Astrocyte (in vitro differentiated cells and primary cell): Measurements from ENCODE around the gene URI1. TPM values are rescaled to one million over a fixed set of nuclear protein-coding genes. Genes with fewer than 3 reads are reported as not detected.

ENCODE experiments used
- DNase-seq: peaks from one replicate; pipeline ENCODE4 v3.0.0-alpha.2; 2010; ENCODE audit warnings: low read depth
- FAIRE-seq: peaks from 2 replicates; lab custom pipeline; 2011; peaks lifted over from hg19 to GRCh38; lab: Jason Lieb, UNC
- H2AFZ ChIP-seq: 2 replicates; pipeline ENCODE4 v1.6.0; 2012; ENCODE audit warnings: low read depth, low read length, inconsistent platforms
- H3K27ac ChIP-seq: 2 replicates; pipeline ENCODE4 v1.5.1; 2011; ENCODE audit warnings: low read depth, low read length, inconsistent platforms
- H3K27me3 ChIP-seq: 2 replicates; pipeline ENCODE4 v1.6.0; 2011; ENCODE audit warnings: low read length, inconsistent platforms; ENCODE audit not compliant: insufficient read depth
- H3K36me3 ChIP-seq: 2 replicates; pipeline ENCODE4 v1.5.1; 2011; ENCODE audit warnings: low read length, inconsistent platforms; ENCODE audit not compliant: insufficient read depth
- H3K4me1 ChIP-seq: 2 replicates; pipeline ENCODE4 v1.5.1; 2011; ENCODE audit warnings: low read length, inconsistent platforms; ENCODE audit not compliant: insufficient read depth
- H3K4me2 ChIP-seq: 2 replicates; pipeline ENCODE4 v1.6.0; 2012; ENCODE audit warnings: low read length, inconsistent platforms
- H3K4me3 ChIP-seq: 2 replicates; pipeline ENCODE4 v1.5.1; 2011; ENCODE audit warnings: low read depth, mild to moderate bottlenecking, low read length, inconsistent platforms; ENCODE audit not compliant: insufficient read depth
- H3K79me2 ChIP-seq: 2 replicates; pipeline ENCODE4 v1.6.0; 2012; ENCODE audit warnings: mild to moderate bottlenecking, low read length, inconsistent platforms; ENCODE audit not compliant: insufficient read depth
- H3K9ac ChIP-seq: 2 replicates; pipeline ENCODE4 v1.6.0; 2012; ENCODE audit warnings: mild to moderate bottlenecking, low read length, inconsistent platforms
- H3K9me3 ChIP-seq: 2 replicates; pipeline ENCODE4 v1.5.1; 2012; ENCODE audit warnings: low read depth, mild to moderate bottlenecking, low read length, inconsistent platforms; ENCODE audit not compliant: insufficient read depth
- H4K20me1 ChIP-seq: 2 replicates; pipeline ENCODE4 v1.6.0; 2012; ENCODE audit warnings: low read length, inconsistent platforms; ENCODE audit not compliant: insufficient read depth
- H3K27ac Mint-ChIP-seq: one replicate; pipeline ENCODE4 v1.8.0; 2021; ENCODE audit warnings: mild to moderate bottlenecking, mixed read lengths; ENCODE audit not compliant: unreplicated experiment
- H3K27me3 Mint-ChIP-seq: one replicate; pipeline ENCODE4 v1.8.0; 2021; ENCODE audit warnings: low read depth, mixed read lengths; ENCODE audit not compliant: unreplicated experiment
- H3K36me3 Mint-ChIP-seq: one replicate; pipeline ENCODE4 v1.8.0; 2021; ENCODE audit warnings: low read depth, mixed read lengths; ENCODE audit not compliant: unreplicated experiment
- H3K4me1 Mint-ChIP-seq: one replicate; pipeline ENCODE4 v1.8.0; 2021; ENCODE audit warnings: low read depth, mixed read lengths; ENCODE audit not compliant: unreplicated experiment
- H3K4me3 Mint-ChIP-seq: one replicate; pipeline ENCODE4 v1.8.0; 2021; ENCODE audit warnings: mild to moderate bottlenecking, moderate library complexity, mixed read lengths; ENCODE audit not compliant: unreplicated experiment
- H3K9me3 Mint-ChIP-seq: one replicate; pipeline ENCODE4 v1.8.0; 2021; ENCODE audit warnings: mild to moderate bottlenecking, mixed read lengths; ENCODE audit not compliant: unreplicated experiment
- EZH2 ChIP-seq: IDR thresholded peaks from 2 replicates; pipeline ENCODE4 v1.6.1; 2012; ENCODE audit warnings: mild to moderate bottlenecking, low read length, inconsistent platforms; ENCODE audit not compliant: insufficient read depth
- total RNA-seq: library from RNA; stranded (reverse); gene quantifications from 2 replicates; pipeline ENCODE4 v1.2.1, GENCODE V29; 2021
- TF ChIP-seq, protein P1 (sequence below): IDR thresholded peaks from 2 replicates; pipeline ENCODE4 v1.5.1; 2011; ENCODE audit warnings: low read depth, mild to moderate bottlenecking, inconsistent platforms, low read length, moderate library complexity; ENCODE audit not compliant: insufficient read depth

URI1 gene
- total RNA-seq, 1 donor from 2014 or later: 61.4 TPM

DNA sequence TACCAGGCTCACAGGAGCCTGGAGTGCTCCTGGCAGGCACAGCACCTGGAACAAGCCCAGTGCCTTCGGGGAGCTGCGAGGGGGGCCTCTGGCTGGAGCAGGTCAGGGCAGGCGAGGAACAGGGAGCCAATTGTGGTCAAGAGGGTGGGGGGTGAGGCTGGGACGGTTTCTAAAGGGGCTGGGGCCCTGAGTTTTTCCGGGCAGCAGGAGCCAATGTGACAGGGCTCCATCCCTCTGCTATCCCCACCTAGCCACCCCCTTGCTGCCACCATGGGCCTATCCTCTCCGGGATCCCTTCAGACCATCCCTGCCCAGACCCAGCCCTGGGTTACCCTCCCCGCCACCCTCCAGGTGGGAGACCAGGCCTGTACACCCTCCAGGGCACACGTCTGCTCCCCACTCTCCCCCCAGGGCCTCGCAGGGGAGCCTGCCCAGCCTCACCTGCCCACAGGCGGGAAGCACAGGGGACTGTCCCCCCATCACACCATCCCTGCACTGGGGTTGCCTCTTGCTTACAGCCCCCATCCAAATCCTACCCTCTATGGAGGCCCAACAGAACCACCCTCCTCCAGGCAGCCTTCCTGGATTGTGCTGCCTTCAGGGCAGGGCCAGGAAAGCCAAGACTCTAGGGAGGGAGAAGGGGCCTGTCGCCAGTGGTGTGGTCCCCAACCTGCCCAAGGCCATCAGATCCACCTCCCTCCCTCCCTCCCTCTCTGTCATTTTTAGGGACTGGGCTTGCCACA is 121.0 kb downstream of the URI1 start:
- Histone ChIP-seq H2AFZ (no peak overlapping the region), H3K27ac (no peak overlapping the region), H3K27me3 (no peaks in the 10 kb centered on the region), H3K4me3 (no peak overlapping the region), H3K79me2 (no peaks in the 10 kb centered on the region), H3K36me3 (no peaks in the 10 kb centered on the region), H3K9me3 (no peaks in the 10 kb centered on the region), H3K9ac (no peak overlapping the region), H3K4me1 (no peaks in the 10 kb centered on the region), H4K20me1 (no peaks in the 10 kb centered on the region), H3K4me2 (no peak overlapping the region)
- Mint-ChIP-seq H3K36me3 (no peaks in the 10 kb centered on the region), H3K27ac (no peak overlapping the region), H3K4me1 (no peaks in the 10 kb centered on the region), H3K9me3 (peaks cover 5% of the 10 kb centered on the region), H3K4me3 (no peak overlapping the region), H3K27me3 (peaks cover 17% of the 10 kb centered on the region)
- TF ChIP-seq, protein P1, sequence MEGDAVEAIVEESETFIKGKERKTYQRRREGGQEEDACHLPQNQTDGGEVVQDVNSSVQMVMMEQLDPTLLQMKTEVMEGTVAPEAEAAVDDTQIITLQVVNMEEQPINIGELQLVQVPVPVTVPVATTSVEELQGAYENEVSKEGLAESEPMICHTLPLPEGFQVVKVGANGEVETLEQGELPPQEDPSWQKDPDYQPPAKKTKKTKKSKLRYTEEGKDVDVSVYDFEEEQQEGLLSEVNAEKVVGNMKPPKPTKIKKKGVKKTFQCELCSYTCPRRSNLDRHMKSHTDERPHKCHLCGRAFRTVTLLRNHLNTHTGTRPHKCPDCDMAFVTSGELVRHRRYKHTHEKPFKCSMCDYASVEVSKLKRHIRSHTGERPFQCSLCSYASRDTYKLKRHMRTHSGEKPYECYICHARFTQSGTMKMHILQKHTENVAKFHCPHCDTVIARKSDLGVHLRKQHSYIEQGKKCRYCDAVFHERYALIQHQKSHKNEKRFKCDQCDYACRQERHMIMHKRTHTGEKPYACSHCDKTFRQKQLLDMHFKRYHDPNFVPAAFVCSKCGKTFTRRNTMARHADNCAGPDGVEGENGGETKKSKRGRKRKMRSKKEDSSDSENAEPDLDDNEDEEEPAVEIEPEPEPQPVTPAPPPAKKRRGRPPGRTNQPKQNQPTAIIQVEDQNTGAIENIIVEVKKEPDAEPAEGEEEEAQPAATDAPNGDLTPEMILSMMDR: no peak
- no peak for TF ChIP-seq EZH2
- DNase-seq (no peak), FAIRE-seq (no peak)

DNA sequence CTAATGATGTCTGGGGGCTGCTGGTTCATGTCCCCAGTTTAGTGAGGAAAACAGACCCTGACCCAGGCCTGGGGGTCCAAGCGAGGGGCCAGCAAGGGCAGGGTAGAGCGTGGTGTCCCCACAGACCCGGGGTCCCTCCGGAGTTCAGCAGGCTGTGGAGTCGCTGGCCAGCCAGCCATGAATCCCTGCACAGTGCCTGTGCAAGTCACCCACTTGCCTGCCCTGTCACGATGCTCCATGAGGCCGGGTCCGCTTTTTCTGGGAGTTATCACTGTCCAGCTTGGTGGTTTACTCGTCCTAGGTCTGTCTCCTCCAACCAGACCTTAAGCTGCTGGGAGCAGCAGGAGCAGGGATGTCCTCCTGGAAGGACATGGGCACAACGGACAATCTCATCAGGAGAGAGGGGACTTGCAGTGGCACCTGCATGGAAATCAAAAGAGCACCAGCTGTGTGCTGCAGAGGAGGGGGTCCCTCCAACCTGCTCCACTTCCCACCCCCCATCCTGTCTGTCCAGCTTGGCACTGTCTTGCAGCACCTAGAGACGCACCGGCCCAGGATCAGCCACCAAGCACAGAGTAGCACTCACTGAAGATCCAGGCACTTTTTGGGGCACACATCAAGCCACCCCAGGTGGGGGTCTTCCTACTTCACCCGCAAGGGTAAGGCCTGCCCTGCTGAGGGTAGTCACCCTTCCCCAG is 121.8 kb downstream of the URI1 start:
- no peaks in the 10 kb centered on the region for H3K36me3 Mint-ChIP-seq
- DNase-seq (no peak), FAIRE-seq (no peak)
- Histone ChIP-seq H4K20me1 (no peaks in the 10 kb centered on the region), H3K36me3 (no peaks in the 10 kb centered on the region), H3K27ac (no peak overlapping the region), H3K4me1 (no peaks in the 10 kb centered on the region), H2AFZ (no peak overlapping the region), H3K4me2 (no peak overlapping the region), H3K4me3 (no peak overlapping the region), H3K27me3 (no peaks in the 10 kb centered on the region), H3K9ac (no peak overlapping the region), H3K9me3 (no peaks in the 10 kb centered on the region), H3K79me2 (no peaks in the 10 kb centered on the region)
- peaks cover 23% of the 10 kb centered on the region for H3K27me3 Mint-ChIP-seq
- no peaks in the 10 kb centered on the region for H3K4me1 Mint-ChIP-seq
- TF ChIP-seq, protein P1: no peak
- no peak for TF ChIP-seq EZH2
- H3K9me3 Mint-ChIP-seq: peaks cover 6% of the 10 kb centered on the region
- no peak overlapping the region for H3K27ac Mint-ChIP-seq
- H3K4me3 Mint-ChIP-seq: no peak overlapping the region

DNA sequence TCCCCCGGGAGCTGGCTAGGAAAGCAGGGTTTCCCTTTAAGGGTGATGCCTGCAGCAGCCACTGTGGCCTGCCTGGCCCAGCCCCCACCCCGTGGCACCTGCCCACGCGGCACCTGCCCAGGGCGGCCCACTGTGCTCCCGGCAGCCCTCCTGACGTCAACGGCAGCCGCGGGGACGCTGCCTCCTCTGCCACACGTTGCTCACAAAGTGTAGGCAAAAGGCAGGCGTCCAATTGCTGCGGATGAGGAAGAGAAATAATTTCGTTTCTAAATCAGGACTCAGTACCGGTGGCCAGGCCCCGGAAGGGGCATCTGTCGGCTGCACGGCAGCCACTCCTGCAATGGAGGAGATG is 122.3 kb downstream of the URI1 start:
- H3K4me1 ChIP-seq: no peaks in the 10 kb centered on the region
- FAIRE-seq (no peak), DNase-seq (no peak)
- Mint-ChIP-seq H3K4me1 (no peaks in the 10 kb centered on the region), H3K4me3 (no peak overlapping the region), H3K27ac (no peak overlapping the region), H3K36me3 (no peaks in the 10 kb centered on the region), H3K27me3 (peaks cover 24% of the 10 kb centered on the region), H3K9me3 (peaks cover 7% of the 10 kb centered on the region)
- no peak overlapping the region for H3K9ac ChIP-seq
- H3K27ac ChIP-seq: no peak overlapping the region
- no peaks in the 10 kb centered on the region for H4K20me1 ChIP-seq
- no peaks in the 10 kb centered on the region for H3K27me3 ChIP-seq
- no peaks in the 10 kb centered on the region for H3K79me2 ChIP-seq
- H3K4me2 ChIP-seq: no peak overlapping the region
- no peak overlapping the region for H2AFZ ChIP-seq
- no peak for TF ChIP-seq EZH2
- TF ChIP-seq, protein P1: no peak
- no peaks in the 10 kb centered on the region for H3K36me3 ChIP-seq
- H3K9me3 ChIP-seq: no peaks in the 10 kb centered on the region
- no peak overlapping the region for H3K4me3 ChIP-seq
